NOMO-1 treated with DMSO at 0.1 percent for 48 hours (cell line): Measurements from ENCODE around the gene TMEM14A.
"Not testable (repeated sequence)": the region's sequence is repeated elsewhere in the genome, so short reads cannot be mapped to it uniquely, and the experiment has no call there.

Source experiments
- DNase-seq: peaks from one replicate; lab custom pipeline; 2025; ENCODE audit not compliant: unreplicated experiment; lab: John Stamatoyannopoulos, UW

Gene TMEM14A

GRCh38 chr6:52694404-52694803, 23.5 kb downstream of the TMEM14A start:
- no peak for DNase-seq

- no peak for DNase-seq
These were observed 25.5 kb downstream of the TMEM14A start for GRCh38 chr6:52696418-52696817.

DNA sequence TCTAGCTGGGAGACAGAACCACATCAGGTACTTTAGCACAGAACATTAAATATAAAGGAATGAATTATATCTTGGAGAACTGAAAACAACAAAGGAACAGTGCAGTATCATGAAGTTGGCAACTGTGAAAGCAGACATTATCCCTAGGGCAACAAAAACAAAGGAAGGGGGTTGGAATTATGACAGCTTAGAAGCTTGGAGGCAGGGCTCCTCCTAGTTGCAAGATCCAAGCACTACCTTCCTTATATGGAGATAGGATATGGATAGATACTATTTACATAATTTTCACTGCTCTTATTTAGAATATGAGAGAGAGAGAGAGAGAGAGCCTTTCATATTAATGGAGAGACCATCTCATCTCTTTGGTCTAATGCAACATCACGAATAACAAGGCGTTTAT, 27.0 kb downstream of the TMEM14A start:
- DNase-seq = no peak

- DNase-seq = peak; percentile 33
These were observed 33.1 kb downstream of the TMEM14A start for GRCh38 chr6:52704060-52704459.

GRCh38 chr6:52704781-52705502, 34.0 kb downstream of the TMEM14A start:
- DNase-seq = not testable (repeated sequence)

DNA sequence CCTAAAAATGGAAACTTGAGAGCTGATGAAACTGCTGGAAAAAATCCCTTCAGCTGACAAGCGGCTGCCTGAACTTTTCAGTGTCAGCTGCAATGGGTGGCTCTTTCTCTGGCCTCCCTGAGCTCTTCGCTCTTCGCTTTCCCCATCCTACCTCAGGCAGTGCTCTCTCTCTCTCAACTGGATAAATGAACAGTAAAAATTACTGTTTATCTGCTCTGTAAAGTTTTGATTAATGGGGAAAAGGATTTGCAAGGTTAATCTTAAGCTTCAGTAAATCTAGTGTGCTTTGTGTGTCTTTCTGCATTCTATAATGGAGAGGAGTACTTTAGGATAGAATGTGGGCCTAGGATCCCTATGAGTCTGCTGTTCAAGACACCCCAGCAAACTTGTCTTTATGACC, 35.1 kb downstream of the TMEM14A start:
- DNase-seq = no peak

DNA sequence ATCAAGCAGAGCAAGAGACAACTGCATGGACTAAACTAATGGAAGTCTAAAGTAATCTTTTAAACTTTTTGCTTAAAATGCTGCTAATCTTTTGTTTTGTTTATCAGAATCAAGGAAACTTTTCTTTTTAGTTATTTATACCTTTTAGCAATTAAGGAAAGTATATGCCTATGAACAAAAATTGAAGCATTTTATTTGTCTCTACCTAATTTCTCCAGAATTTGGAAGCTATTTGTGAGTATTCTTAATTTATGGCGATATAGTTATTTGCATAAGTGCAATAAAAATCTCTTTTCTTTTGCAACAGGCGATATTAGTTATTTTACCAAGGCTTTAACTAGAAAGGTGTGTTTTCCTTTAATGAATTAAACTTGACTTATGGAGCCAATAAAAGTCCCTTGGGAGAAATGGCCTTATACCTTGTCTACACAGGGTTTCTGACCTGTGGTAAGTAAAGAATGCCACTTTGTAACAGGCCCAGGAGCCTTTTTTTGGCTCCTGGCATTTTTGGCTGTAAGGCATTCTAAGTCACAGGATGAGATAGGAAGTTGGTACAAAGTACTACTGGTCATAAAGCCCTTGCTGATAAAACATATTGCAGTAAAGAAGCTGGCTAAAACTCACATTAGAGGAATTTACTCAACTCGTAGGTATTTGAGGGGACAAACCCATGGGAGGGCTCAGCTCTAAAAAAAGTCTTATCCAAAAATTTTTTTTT, 37.2 kb downstream of the TMEM14A start:
- DNase-seq = no peak

DNA sequence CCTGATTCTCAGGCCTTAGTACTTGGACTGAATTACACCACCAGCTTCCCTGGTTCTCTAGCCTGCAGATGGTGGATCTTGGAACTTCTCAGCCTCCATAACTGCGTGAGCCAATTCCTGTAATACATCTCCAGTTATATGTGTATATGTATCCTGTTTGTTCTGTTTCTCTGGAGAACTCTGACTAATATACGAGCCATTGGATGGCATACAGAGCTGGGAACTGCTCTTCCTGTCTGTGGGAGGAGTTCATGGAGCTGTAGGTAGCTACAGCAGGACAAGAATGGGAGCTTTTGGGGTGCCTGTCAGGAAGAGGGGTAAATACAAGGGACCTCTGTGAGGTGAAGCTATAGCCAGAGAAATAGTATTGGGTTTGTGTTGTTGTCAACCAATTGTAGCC, 41.2 kb downstream of the TMEM14A start:
- DNase-seq = no peak

DNA sequence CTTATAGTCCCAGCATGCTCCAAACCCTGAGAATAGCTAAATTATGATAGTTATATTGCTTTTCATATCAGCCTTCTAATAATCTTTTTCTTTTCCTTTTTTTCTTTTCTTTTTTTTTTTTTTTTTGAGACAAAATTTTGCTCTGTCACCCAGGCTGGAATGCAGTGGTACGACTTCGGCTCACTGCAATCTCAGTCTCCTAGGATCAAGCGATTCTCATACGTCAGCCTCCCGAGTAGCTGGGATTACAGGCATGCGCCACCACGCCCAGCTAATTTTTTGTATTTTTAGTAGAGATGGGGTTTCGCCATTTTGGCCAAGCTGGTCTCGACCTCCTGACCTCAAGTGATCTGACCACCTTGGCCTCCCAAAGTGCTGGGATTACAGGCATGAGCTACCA, 43.8 kb downstream of the TMEM14A start:
- DNase-seq = not testable (repeated sequence)

DNA sequence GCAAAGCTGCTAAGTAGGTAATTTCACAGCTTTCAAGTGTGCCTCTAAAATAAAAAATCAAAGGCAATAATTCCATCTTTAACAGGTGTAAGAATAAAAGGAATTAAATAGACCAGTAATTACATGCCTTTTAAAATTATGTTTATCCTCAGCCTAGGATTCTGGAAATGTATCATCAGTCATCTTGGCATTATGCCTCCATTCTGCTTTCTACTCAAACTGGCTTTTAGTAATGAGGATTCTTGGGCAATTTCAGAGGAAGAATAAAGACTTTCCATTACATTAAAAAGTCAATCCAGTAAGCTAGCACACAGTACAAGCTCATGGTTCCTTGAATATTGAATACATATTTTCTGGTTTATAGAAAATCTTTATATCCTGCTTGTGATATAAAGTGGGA, 47.6 kb downstream of the TMEM14A start:
- no peak for DNase-seq

DNA sequence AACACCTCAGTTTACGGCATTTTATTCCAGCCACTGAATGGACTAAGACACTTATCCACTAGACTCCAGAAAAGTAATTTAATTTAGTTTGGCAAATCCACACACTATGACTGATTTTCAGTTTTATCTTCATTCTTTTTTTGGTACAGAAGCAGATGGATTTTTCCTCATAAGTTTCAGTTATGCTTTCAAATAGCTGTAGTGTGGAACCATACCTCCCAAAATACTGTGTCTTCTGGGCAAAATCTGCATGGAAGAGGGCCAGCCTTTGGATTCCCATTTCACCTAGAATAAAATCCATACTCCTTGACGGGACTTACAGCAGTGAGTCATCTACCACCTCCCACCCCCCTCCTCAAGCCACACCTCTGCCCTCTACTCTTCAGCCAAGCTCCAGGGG, 49.4 kb downstream of the TMEM14A start:
- DNase-seq = no peak

DNA sequence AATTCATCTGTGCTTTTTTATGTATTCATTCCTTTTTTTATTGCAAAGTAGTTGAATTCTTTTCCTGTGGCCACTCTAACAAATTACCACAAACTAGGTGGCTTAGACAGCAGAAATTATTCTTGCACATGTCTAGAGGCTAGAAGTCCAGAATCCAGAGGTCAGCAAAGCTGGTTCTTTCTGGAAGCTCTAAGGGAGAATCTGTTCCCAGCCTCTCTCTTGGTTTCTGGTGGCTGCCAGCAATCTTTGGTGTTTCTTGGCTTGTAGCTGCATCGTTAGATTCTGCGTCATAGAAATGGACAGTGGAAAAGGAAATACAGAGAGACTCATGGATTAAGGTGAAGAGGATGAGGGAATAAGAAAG, 53.1 kb downstream of the TMEM14A start:
- no peak for DNase-seq

- DNase-seq = peak; percentile 90
These were observed 53.7 kb downstream of the TMEM14A start for GRCh38 chr6:52724406-52725121.

DNA sequence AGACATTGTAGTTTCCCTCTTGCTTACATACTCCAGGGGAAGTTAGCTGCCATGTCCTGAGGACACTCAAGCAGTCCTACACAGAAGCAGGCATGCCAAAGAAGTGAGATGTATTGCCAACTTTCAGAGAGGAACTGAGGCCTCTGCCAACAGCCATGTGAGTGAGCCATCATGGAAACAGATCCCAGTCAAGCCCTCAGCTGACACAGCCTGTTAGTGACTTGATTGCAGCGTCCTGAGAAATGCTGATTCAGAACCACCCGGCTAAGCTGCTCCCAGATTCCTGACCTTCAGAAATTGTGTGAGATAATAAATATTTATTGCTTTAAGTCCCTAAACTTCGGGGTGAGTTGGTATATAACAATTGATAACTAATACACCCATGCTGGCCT, 54.2 kb downstream of the TMEM14A start:
- no peak for DNase-seq

GRCh38 chr6:52725535-52726192, 54.8 kb downstream of the TMEM14A start:
- no peak for DNase-seq

- no peak for DNase-seq
These were observed 55.3 kb downstream of the TMEM14A start for GRCh38 chr6:52726193-52726542.

GRCh38 chr6:52726741-52727535, 56.0 kb downstream of the TMEM14A start:
- DNase-seq = no peak

- DNase-seq = no peak
These were observed 57.0 kb downstream of the TMEM14A start for GRCh38 chr6:52727908-52728307.

DNA sequence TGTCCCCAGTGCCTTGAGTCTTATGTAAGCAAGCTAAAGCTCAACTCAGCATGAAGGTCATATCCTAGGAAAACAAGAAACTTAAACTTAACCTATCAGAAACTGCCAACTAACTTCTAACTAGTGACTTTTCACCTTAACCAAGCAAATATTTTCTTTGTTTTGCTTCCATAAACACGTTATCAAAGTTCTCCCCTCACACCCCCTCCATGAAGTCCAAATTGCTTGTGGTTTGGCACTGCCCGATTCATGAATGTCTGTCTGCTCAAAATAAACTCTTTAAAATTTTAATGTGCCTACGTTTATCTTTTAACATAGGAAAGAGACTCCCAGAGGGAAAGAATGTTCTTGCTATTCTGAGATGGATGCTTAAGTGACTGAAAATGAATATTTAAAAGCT, 57.5 kb downstream of the TMEM14A start:
- no peak for DNase-seq

GRCh38 chr6:52729576-52729975, 58.7 kb downstream of the TMEM14A start:
- no peak for DNase-seq

GRCh38 chr6:52731719-52732118, 60.8 kb downstream of the TMEM14A start:
- no peak for DNase-seq
